Erythroblast (primary cell): ENCODE data around the gene UQCC5.

Experiments
- GATA1 ChIP-seq: IDR thresholded peaks from 2 replicates; pipeline ENCODE4 v1.6.1; 2011; ENCODE audit warnings: low read depth, mild to moderate bottlenecking, control low read depth, low read length, moderate library complexity
- POLR2A ChIP-seq: IDR thresholded peaks from 2 replicates; pipeline ENCODE4 v1.6.1; 2011; ENCODE audit warnings: mild to moderate bottlenecking, low read length

DNA sequence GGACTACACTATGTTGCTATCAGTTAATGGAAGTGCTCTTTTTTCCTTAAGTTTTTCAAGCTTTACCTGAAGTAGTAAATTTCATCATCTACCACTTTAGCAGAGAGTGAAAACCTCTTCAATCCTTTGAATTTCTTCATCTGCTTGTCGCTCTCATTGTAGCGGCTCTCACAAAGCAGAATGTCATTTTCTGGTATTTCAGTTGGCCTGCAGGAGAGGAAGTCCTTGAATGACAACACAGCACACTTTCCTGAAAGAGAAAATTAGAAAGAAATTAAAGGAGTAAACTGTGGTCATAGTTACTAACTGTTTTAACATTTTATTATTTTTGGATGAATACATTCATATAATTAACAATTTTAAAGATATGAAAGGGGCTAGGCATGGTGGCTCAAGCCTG, 27.6 kb downstream of the UQCC5 start:
- no peak for TF ChIP-seq POLR2A
- no peak for TF ChIP-seq GATA1
